ENCODE data around the gene KCNG4. TPM values are rescaled to one million over a fixed set of nuclear protein-coding genes. Genes with fewer than 3 reads are reported as not detected.

KCNG4 gene
- total RNA-seq, 1 donor = not detected

DNA sequence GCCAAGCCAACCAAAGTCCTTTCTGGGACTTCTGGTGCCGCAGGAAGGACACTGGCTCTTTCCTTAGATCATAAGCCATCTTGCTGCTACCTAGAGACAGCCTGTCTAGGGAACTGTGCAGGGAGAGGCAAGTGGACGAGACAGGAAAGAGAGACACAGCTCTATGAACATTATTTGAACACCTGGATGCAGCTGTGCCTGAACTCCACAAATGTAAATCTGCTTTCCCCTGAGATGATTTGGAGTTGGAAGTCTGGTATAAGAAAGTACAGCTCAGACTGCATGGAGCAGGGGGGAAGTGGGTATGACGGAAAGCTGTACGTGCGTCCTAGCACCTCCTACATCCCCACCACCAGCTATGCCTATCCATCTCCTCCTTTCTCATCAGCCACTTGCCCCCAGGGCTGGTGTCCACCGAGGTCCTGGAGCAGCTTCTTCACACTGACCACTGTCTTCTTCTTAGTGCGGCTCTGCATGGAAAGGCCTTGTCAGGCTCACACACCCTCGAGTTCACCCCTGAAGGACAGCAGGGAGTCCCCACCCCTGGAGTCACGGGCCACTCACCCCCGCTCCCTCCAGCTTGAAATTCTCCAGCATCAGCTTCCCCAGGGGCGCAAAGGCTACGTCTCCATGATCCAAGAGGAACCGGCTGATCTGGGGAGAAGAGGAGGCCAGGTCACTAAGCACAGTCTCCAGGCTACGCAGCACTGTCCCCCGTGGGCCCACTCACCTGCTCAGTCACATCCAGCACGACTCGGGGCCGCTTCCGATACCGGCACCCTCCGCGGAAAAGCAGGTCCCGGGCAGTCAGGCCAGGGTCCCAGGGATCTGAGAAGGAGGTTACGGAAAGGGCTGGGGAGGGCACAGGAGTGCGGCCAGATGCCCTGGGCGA, 56.9 kb downstream of the KCNG4 start:
- TF ChIP-seq, protein P1, sequence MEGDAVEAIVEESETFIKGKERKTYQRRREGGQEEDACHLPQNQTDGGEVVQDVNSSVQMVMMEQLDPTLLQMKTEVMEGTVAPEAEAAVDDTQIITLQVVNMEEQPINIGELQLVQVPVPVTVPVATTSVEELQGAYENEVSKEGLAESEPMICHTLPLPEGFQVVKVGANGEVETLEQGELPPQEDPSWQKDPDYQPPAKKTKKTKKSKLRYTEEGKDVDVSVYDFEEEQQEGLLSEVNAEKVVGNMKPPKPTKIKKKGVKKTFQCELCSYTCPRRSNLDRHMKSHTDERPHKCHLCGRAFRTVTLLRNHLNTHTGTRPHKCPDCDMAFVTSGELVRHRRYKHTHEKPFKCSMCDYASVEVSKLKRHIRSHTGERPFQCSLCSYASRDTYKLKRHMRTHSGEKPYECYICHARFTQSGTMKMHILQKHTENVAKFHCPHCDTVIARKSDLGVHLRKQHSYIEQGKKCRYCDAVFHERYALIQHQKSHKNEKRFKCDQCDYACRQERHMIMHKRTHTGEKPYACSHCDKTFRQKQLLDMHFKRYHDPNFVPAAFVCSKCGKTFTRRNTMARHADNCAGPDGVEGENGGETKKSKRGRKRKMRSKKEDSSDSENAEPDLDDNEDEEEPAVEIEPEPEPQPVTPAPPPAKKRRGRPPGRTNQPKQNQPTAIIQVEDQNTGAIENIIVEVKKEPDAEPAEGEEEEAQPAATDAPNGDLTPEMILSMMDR (IDR thresholded peaks at IDR 0.05; ENCODE audit: insufficient read depth, low read length) = no peak
- no peak overlapping the region for H3K4me3 ChIP-seq (ENCODE audit: low read depth, low read length)
- no peak for DNase-seq (ENCODE audit: low read depth)

GRCh38 chr16:84182104-84182503, 57.7 kb downstream of the KCNG4 start:
- TF ChIP-seq, protein P1 (IDR thresholded peaks at IDR 0.05; ENCODE audit: insufficient read depth, low read length) = no peak

DNA sequence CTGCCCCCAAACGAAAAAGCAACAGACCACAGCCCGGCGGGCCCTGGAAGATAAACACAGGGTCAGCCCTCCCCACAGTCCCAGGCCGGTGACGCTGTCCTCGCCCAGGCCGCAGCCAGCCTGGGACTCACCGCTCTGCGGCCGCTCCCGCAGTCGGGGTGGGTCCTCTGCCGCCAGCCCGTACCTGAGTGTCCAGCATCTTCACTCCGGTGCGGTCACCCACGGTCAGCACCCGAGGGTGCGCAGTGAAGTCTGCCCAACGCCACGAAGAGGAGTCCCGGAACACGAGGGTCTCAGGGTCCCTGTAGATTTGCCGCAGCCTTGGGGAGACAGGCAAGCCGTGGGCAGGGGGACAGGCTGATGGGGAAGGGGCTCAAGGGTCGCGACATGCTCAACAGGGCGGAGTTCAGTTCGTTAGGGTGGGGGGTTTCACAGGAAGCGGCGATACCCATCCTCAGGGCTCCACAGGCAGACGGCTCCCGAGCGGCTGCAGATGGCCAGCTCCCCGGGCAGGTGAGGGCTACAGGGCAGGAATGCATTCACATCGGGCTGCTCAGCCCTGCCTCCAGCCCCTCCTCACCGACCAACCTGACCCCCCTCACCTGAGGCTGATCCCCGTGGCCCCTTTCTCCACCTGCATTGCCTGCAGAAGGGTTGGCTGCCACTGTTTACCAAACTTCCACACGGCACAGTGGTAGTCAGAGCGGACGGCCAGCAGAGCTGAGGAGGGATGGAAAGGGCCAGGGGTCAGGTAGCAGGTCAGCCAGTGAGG, 58.5 kb downstream of the KCNG4 start:
- no peak for DNase-seq (ENCODE audit: low read depth)
- TF ChIP-seq, protein P1 (IDR thresholded peaks at IDR 0.05; ENCODE audit: insufficient read depth, low read length) = no peak
- H3K4me3 ChIP-seq (ENCODE audit: low read depth, low read length) = no peak overlapping the region

More at GRCh38 chr16:84182104-84182503, 57.7 kb downstream of the KCNG4 start:
- H3K4me3 ChIP-seq (ENCODE audit: low read depth, low read length) = no peak overlapping the region
- no peak for DNase-seq (ENCODE audit: low read depth)

DNA sequence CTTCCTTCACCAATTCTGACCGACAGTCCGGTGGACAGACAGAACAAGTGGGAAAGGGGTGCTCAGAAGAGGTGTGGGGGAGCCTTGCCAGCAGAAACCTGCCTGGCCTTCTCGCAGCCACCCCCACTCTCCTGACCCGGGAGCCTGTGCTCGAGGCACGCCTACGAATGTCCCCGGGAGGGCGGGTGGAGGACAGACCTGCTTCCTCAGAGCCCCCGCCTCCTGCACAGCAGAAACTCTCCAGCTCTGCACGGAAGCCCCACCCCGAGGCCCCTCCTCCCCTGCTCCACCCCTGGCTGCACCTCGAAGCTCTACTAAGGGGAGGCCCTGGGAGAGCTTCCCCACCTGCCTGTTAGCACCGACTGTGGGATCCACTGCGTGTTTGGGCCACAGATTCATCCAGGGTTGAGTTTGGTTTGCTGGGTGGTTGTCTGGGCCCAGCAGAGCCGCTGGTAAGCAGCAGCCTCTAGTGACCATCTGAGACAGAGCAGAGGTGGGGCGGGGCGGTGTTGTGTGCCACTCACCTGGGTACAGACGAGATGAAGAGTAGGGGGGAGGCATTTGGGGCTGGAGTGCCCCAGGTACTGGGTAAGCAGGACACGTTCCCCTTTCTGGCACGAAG, 59.2 kb downstream of the KCNG4 start:
- TF ChIP-seq, protein P1 (IDR thresholded peaks at IDR 0.05; ENCODE audit: insufficient read depth, low read length) = no peak
- no peak overlapping the region for H3K4me3 ChIP-seq (ENCODE audit: low read depth, low read length)
- DNase-seq (ENCODE audit: low read depth) = no peak

DNA sequence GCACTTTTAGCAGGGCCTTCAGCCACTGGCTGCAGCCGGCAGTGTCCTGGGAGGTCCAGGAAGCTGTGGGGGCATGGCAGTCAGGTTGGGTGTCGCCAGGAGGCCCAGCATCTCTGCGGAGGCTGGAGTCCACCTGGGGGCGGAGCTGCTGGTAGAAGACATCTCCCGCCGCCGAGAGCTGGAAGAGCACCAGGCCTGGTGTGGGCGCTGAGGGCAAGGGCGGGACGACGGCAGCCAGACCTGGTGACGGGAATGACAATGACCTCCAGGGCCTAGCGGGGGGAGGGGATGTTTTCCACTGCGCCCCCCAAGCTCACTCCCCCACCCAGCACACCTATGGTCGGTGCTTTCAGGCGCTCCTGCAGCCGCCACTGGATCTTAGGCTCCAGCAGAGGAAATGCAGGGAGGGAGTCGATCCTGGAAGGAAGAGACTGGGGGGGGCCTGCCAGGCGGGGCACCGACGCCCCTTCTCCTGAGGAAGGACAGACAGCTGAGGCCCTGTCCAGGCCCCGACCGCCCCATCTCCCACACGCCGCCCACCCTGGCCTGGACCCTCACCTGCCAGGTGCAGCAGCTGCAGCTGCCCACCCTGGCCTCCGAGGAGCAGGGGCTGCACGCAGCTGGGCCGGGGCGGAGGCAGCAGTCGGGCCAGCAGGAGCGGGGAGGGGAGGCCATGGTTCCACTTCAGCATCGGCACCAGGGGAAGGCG, 60.0 kb downstream of the KCNG4 start:
- TF ChIP-seq, protein P1 (IDR thresholded peaks at IDR 0.05; ENCODE audit: insufficient read depth, low read length) = no peak
- DNase-seq (ENCODE audit: low read depth) = no peak
- H3K4me3 ChIP-seq (ENCODE audit: low read depth, low read length) = no peak overlapping the region
